Measurements from ENCODE around the gene ESR2. TPM values are rescaled to one million over a fixed set of nuclear protein-coding genes. Genes with fewer than 3 reads are reported as not detected.

ESR2 gene
- total RNA-seq, 1 donor from 2014 or later, result 0.30 TPM

GRCh38 chr14:64193821-64194220, 100.3 kb downstream of the ESR2 start:
- H3K9me3 ChIP-seq, result no peaks in the 10 kb centered on the region
- H3K27ac ChIP-seq, result no peak overlapping the region
- ATAC-seq, result peak in 1 of 2 donors; percentile 64
- peaks cover 7% of the 10 kb centered on the region for H3K4me1 ChIP-seq
- no peak for DNase-seq
- H3K36me3 ChIP-seq, result peaks cover 29% of the 10 kb centered on the region
- H3K4me3 ChIP-seq, result no peak overlapping the region
- no peak for TF ChIP-seq CTCF (IDR thresholded peaks at IDR 0.05)
- H3K27me3 ChIP-seq (ENCODE audit: low read depth), result no peaks in the 10 kb centered on the region
- intact Hi-C loops (cut with DNase I), result no loop called here

- Histone ChIP-seq H3K36me3 (peaks cover 37% of the 10 kb centered on the region), H3K9me3 (no peaks in the 10 kb centered on the region), H3K4me1 (peaks cover 7% of the 10 kb centered on the region), H3K4me3 (no peak overlapping the region), H3K27ac (no peak overlapping the region), H3K27me3 (ENCODE audit: low read depth) (no peaks in the 10 kb centered on the region)
- TF ChIP-seq CTCF (IDR thresholded peaks at IDR 0.05), result no peak
- intact Hi-C loops (cut with DNase I), result no loop called here
- DNase-seq (no peak), ATAC-seq (no peak)
These were observed 102.4 kb downstream of the ESR2 start for GRCh38 chr14:64191756-64192155.

GRCh38 chr14:64190974-64191502, 103.1 kb downstream of the ESR2 start:
- no peaks in the 10 kb centered on the region for H3K4me1 ChIP-seq
- H3K27me3 ChIP-seq (ENCODE audit: low read depth), result no peaks in the 10 kb centered on the region
- intact Hi-C loops (cut with DNase I), result no loop called here
- H3K27ac ChIP-seq, result no peak overlapping the region
- no peaks in the 10 kb centered on the region for H3K9me3 ChIP-seq
- DNase-seq (no peak), ATAC-seq (no peak)
- H3K36me3 ChIP-seq, result peaks cover 44% of the 10 kb centered on the region
- no peak overlapping the region for H3K4me3 ChIP-seq
- no peak for TF ChIP-seq CTCF (IDR thresholded peaks at IDR 0.05)

- intact Hi-C loops (cut with DNase I), result no loop called here
- H3K36me3 ChIP-seq, result peaks cover 53% of the 10 kb centered on the region
- no peaks in the 10 kb centered on the region for H3K4me1 ChIP-seq
- no peak overlapping the region for H3K27ac ChIP-seq
- TF ChIP-seq CTCF (IDR thresholded peaks at IDR 0.05), result no peak
- no peak for DNase-seq
- H3K4me3 ChIP-seq, result no peak overlapping the region
- ATAC-seq, result no peak
- H3K27me3 ChIP-seq (ENCODE audit: low read depth), result no peaks in the 10 kb centered on the region
- H3K9me3 ChIP-seq, result no peaks in the 10 kb centered on the region
These were observed 106.8 kb downstream of the ESR2 start for GRCh38 chr14:64187331-64187730.

GRCh38 chr14:64186231-64187129, 107.7 kb downstream of the ESR2 start:
- intact Hi-C loops (cut with DNase I), result no loop called here
- ATAC-seq, result no peak

More at GRCh38 chr14:64186231-64187129, 107.7 kb downstream of the ESR2 start:
- Histone ChIP-seq H3K36me3 (peaks cover 46% of the 10 kb centered on the region), H3K27ac (no peak overlapping the region), H3K4me1 (no peaks in the 10 kb centered on the region), H3K4me3 (no peak overlapping the region), H3K27me3 (ENCODE audit: low read depth) (no peaks in the 10 kb centered on the region), H3K9me3 (no peaks in the 10 kb centered on the region)
- no peak for TF ChIP-seq CTCF (IDR thresholded peaks at IDR 0.05)
- DNase-seq, result no peak
